ENCODE measurements around the gene GHR. TPM values are rescaled to one million over a fixed set of nuclear protein-coding genes. Genes with fewer than 3 reads are reported as not detected.

GHR gene
- polyA plus RNA-seq, 12 donors: 5.7 to 30.4 (median 22.0) TPM; not detected in 1

GRCh38 chr5:42454216-42454995 lies 31.2 kb downstream of the GHR start:
- DNase-seq: no peak

- no peak for DNase-seq
Measured at GRCh38 chr5:42461033-42461432, 37.8 kb downstream of the GHR start.

- no peak for DNase-seq
Measured at GRCh38 chr5:42461507-42461906, 38.3 kb downstream of the GHR start.

GRCh38 chr5:42462083-42462482 lies 38.8 kb downstream of the GHR start:
- no peak for DNase-seq

DNA sequence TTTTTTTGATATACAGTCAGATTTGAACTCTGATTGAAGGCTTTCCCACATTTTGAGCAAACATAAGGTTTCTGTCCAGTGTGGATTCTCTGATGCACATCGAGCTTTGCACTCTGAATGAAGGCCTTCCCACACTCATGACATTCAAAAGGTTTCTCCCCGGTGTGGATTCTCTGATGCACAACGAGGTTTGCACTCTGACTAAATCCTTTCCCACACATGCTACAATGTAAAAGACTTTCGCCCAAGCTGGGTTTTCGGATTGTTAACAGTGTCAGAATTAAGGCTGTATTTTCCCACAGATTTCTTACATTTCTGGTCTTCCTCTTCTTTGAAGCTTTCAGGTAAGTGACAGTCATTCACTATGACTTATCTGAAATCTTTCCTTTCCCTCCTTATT lies 44.3 kb downstream of the GHR start:
- DNase-seq: no peak

- DNase-seq: no peak
Measured at GRCh38 chr5:42467981-42468524, 44.8 kb downstream of the GHR start.

GRCh38 chr5:42483472-42484154 lies 60.4 kb downstream of the GHR start:
- DNase-seq: no peak

DNA sequence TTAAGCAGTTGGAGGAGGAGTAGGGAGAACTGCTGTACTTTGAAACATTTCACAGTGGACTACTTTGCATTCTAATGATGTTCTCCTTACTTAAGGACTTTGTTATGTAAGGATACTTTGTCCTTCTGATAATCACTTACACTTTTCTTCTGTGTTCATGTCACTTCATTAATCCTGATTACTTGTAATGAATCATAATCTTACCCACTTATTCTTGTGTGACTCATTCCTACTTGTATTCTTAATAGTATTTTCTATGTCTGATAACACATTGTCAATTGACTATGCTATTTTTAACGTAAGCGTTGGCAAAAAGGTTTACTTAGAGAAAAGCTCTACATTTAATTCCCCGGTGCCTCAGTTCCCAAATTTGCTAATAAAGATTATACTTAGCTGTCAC lies 63.8 kb downstream of the GHR start:
- no peak for DNase-seq

GRCh38 chr5:42487821-42488220 lies 64.6 kb downstream of the GHR start:
- no peak for DNase-seq

DNA sequence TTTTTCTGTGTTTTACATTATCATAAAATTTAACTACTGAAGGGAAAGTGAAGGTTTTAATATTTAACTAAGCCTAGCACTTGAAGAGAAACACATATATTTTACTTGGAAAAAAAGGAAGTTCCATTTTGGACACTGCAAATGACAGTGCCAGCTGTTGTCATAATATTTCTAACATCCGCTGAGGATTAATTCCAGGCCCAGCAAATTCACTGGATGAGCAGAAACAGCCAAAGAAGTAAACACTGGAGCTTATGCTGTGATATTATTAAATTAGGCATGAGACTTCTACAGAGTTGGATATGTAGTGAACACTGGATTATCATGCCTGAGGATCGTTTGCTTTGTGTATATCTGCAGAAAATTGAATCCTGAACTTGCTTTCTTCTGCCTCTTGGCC lies 67.6 kb downstream of the GHR start:
- no peak for DNase-seq

DNA sequence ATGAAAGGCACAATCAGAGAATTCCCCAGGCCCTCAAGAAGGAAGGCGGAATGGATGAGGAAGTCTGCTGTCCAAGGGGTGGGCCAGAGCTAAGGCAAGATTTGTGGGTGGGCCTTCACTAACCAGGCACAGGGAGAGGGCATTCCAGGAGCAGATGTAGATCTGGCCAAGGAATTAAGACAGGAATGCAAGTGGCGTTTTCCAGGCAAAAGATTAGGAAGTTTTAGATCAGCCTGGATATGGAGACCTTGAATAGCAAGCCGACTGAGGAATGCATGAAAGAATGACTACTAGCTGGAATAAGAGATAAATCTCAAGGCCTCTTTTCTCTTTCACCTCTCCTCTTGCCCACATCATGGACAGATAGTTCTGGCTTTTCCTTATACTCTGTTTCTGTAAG lies 68.5 kb downstream of the GHR start:
- no peak for DNase-seq

DNA sequence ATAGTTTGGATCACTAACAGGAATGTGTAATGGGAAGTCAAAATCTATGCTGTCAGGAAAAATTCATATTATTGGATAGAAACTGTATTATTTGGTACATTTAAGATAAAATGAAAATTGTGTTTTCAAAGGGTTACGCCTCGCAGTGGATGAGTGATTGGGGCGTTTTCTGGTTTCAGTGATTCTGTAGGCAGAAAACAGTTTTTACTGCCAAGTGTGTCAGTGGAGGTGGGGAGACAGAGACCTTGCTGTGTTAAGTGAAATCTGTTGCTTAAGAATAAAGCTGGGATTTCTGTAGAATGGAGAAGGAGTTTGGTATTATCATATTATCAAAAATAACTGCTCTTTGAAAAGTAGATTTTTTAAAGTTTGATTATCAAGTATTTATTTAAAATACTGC lies 69.7 kb downstream of the GHR start:
- DNase-seq: no peak

DNA sequence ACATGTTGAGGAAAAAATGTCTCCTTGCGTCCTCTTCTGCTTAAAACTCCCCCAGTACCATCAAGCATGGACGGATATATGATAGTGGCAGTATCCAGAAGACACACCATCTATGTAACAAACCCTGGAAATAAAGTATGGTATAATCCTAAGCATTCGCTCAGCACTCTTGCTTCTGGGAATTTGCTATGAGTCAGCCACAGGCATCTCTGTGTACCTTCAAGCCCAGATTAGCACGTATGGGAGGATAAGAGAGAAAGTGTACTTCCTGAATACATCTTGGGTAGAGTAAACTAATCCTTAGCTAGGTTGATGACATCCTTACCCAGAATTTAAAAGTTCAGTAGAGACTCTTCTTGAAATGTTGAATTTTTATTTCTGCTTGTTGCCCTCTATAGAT lies 71.2 kb downstream of the GHR start:
- DNase-seq: no peak

DNA sequence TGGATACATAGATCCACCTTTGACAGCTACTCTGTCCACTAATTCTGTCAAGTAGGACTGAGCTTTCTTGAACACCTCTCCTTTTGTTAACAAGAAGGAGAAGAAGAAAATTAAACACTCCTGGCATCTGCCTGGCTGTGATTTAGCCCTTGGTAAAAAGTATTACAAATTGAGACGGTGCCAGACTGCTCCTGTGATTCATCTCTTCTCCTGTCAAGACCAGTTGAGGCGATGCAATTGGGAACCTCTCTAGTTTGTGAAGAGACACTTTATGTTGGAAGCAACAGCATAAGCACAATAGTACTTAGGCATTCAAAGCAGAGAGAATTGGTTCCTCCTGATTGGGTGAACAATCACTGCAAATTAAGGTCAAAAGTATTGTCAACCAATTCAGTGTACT lies 72.7 kb downstream of the GHR start:
- no peak for DNase-seq

GRCh38 chr5:42496397-42497156 lies 73.3 kb downstream of the GHR start:
- no peak for DNase-seq

GRCh38 chr5:42498000-42498399 lies 74.8 kb downstream of the GHR start:
- DNase-seq: no peak

- DNase-seq: no peak
Measured at GRCh38 chr5:42499016-42499415, 75.8 kb downstream of the GHR start.

DNA sequence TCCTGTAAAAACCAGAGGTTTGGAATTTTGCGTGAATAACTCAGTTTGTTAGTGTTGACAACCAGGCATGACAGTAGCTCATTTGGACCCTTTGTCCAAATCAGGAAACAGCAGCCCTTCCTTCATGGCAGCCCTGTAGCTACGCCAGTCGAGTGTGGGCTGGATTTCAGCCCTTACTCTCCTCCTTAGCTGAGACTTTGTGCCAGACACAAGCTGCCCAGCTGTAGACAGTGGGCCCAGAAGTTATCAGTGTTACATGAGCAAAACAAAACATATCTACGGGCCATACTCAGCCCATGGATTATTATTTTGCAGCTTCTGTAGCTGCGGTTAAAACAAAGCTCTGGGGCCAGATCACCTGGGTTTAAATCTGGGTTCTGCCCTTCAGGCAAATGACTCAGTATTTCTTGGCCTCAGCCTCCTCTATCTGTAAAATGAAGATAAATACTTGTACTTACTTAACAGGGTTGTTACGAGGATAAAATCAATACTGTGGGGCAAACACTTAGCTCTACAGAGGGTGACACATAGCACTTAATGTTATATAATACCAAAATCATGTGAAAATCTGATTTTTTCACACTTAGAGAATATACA lies 76.9 kb downstream of the GHR start:
- DNase-seq: no peak

DNA sequence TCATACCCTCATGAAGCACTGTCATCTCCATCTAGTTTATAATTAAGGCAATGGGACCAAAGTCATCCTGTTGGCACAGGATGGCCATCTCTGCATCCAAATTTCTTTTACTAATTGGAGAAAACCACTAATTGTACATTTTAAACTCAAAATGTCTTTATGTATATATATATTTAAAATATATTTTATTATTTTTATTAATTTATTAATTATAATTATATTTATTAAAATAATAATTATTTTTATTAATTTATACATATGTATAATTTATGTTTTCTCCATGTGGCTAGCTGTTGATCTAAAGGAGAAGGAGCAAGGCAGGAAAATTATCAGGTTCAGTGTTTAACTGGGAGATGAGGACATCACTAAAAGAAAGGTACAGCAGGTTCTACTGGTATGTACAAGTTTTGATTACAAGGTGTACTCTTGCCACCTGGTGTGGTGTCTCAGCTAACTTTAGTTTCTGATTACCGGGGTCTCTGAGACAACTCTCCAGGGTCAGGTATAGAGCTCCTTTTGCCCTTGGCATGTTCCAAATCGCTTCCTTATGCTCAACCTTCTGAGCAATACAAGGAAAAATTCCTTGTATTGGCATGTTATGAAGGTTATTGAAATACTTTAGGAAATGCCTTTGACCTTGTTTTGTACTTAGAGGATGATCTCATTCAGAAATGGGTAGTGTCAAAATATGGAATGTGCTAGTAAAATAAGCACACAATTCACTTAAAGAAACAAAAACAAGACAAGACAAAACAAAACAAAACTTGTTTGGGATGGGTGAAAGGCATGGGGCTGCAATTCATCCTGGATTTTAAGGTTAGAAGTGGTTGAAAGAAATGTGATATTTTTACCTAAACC lies 79.6 kb downstream of the GHR start:
- DNase-seq: no peak

- no peak for DNase-seq
Measured at GRCh38 chr5:42506662-42507061, 83.4 kb downstream of the GHR start.

DNA sequence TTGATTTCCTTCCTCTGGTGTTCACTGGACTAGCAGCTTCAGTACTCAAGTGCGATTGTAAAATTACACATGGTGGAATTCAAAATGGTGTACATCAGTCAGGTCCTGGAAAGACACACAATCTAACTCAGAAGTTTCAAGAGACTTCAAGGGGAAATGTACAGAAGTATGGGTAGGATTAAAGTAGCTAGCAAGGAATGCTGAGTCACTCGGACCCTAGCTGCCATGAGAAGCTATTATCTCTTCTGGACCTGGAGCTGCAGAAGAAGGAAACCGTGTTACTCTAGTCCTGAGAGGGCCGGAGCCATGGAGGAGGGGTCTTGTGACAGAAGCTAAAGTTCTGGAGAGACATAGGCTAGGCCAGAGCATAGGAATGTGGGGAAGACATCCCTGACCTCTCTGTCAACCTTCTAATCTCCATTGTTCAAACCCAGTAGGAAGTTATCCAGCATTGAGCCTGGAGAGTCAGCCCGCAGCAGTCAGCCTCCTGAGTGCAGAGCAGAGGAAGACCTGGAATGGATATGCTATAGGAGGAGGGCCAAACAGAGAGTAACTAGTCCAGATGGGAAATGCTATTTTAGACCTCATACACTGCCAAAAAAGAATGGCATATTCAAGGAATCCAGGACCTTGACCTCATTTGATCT lies 84.3 kb downstream of the GHR start:
- peak; percentile 81 for DNase-seq

Measured in muscle of arm (tissue), 12 donors.